ENCODE data around the gene INKA2. TPM values are rescaled to one million over a fixed set of nuclear protein-coding genes. Genes with fewer than 3 reads are reported as not detected.

The INKA2 gene
- total and polyA plus RNA-seq, 2 of the 4 experiments (the other 2 are of a cell fraction) = 2.2 to 2.6 TPM

- WGBS, 2 experiments (ENCODE audit: extremely low coverage in 2 of 2, insufficient read length in 1 of 2) = no CpG with 5 or more reads among the region's 2 CpGs
Observed at GRCh38 chr1:111751906-111752575, 12.8 kb upstream of the INKA2 start.

More at GRCh38 chr1:111751906-111752575, 12.8 kb upstream of the INKA2 start:
- Histone ChIP-seq H3K27ac (ENCODE audit: insufficient read depth, low read length) (no peak overlapping the region), H3K4me3 (ENCODE audit: insufficient read depth, low read depth, low read length) (no peak overlapping the region), H2AFZ (replicated peaks; ENCODE audit: low read length, poor library complexity) (no peak overlapping the region), H3K4me2 (ENCODE audit: low read depth, low read length) (no peak overlapping the region), H4K8ac (ENCODE audit: low read depth in 2 of 2, low read length in 2 of 2) (no peak overlapping the region), H4K5ac (ENCODE audit: low read depth, low read length) (no peak overlapping the region), H4K20me1 (ENCODE audit: insufficient read depth, low read length) (no peaks in the 10 kb centered on the region), H2BK15ac (ENCODE audit: low read depth, low read length) (no peak overlapping the region), H4K91ac (ENCODE audit: insufficient read depth, low read depth, low read length) (no peak overlapping the region), H2BK20ac (ENCODE audit: low read depth, low read length) (no peak overlapping the region), H3K4ac (ENCODE audit: low read depth, low read length) (no peak overlapping the region), H2AK5ac (ENCODE audit: low read depth, low read length) (no peak overlapping the region), H3K4me1 (ENCODE audit: control insufficient read depth, insufficient read depth, low read length) (peaks cover 2% of the 10 kb centered on the region), H3K9me3 (ENCODE audit: control insufficient read depth, insufficient read depth, low read length) (no peaks in the 10 kb centered on the region), H3K79me1 (ENCODE audit: low read depth in 1 of 2, low read length in 2 of 2) (peaks cover 4 to 13% of the 10 kb centered on the region in 2 experiments; a peak in 2 of 4 replicates), H3K56ac (ENCODE audit: extremely low read depth, insufficient read depth, low read length) (no peak overlapping the region), H3K36me3 (ENCODE audit: control insufficient read depth, insufficient read depth, low read length) (no peaks in the 10 kb centered on the region), H3K9ac (ENCODE audit: low read depth, low read length) (no peak overlapping the region), H2BK120ac (ENCODE audit: low read depth, low read length) (no peak overlapping the region), H3K14ac (replicated peaks; ENCODE audit: low read depth, low read length) (no peak overlapping the region), H2BK5ac (ENCODE audit: low read depth, low read length, poor library complexity, severe bottlenecking) (no peak overlapping the region), H2AK9ac (replicated peaks; ENCODE audit: low read depth, low read length, poor library complexity) (no peak overlapping the region), H3K27me3 (ENCODE audit: control insufficient read depth, insufficient read depth, low read length) (no peaks in the 10 kb centered on the region), H3K23ac (ENCODE audit: low read depth, low read length) (no peak overlapping the region), H3K9me1 (ENCODE audit: insufficient read depth, low read length) (peaks cover 3% of the 10 kb centered on the region; the same call in 1 of the 2 replicates), H3K18ac (ENCODE audit: low read depth, low read length) (no peak overlapping the region)
- in situ Hi-C loops (cut with MboI; ENCODE audit: low sequenced_read_pairs) (loop anchor here (5.0 kb wide), 1 partner anchor 35 kb away; no protein-coding TSS in a partner anchor), dilution Hi-C loops (cut with HindIII; ENCODE audit: low sequenced_read_pairs, unreplicated experiment) (loop anchor here (25.0 kb wide), 1 partner anchor 290 kb away; the partner anchor contains the start of gene C1orf162), intact Hi-C loops (cut with micrococcal nuclease) (no loop called here)
- TF ChIP-seq BHLHE40 (IDR thresholded peaks at IDR 0.05; ENCODE audit: low read depth, low read length) (no peak), CEBPB (IDR thresholded peaks at IDR 0.05; ENCODE audit: low read depth, low read length) (no peak), CTCF (conservative IDR thresholded peaks at IDR 0.05; ENCODE audit: low read depth, low read length) (no peak), NFE2L2 (IDR thresholded peaks at IDR 0.05; ENCODE audit: low read depth, low read length) (no peak), MAFK (IDR thresholded peaks at IDR 0.05; ENCODE audit: low read depth, low read length) (no peak), FOS (IDR thresholded peaks at IDR 0.05; ENCODE audit: low read depth, low read length) (no peak), RFX5 (IDR thresholded peaks at IDR 0.05; ENCODE audit: low read depth, low read length) (no peak), RCOR1 (IDR thresholded peaks at IDR 0.05; ENCODE audit: insufficient replicate concordance, low read length) (no peak), RAD21 (IDR thresholded peaks at IDR 0.05; ENCODE audit: low read length) (no peak), USF2 (IDR thresholded peaks at IDR 0.05; ENCODE audit: low read depth, low read length) (no peak), MAZ (IDR thresholded peaks at IDR 0.05; ENCODE audit: borderline replicate concordance, low read depth, low read length) (no peak), ELK1 (IDR thresholded peaks at IDR 0.05; ENCODE audit: borderline replicate concordance, low read depth, low read length) (no peak), CHD1 (IDR thresholded peaks at IDR 0.05; ENCODE audit: low read depth, low read length) (no peak), SMC3 (IDR thresholded peaks at IDR 0.05; ENCODE audit: low read depth, low read length) (no peak), POLR2A (IDR thresholded peaks at IDR 0.05; ENCODE audit: low read depth, low read length) (no peak), MXI1 (IDR thresholded peaks at IDR 0.05; ENCODE audit: borderline replicate concordance, low read depth, low read length) (no peak)
- BruUV-seq (replicated peaks) = no TSS peak
- DNase-seq = no peak
- ATAC-seq (ENCODE audit: low read depth) = no peak
- CTCF ChIA-PET = no interaction called here
- POLR2A ChIA-PET (ENCODE audit: unreplicated experiment) = no interaction called here
